ENCODE measurements around the gene ZNF439. TPM values are rescaled to one million over a fixed set of nuclear protein-coding genes. Genes with fewer than 3 reads are reported as not detected.

The ZNF439 gene
- 10 to 100 TPM; 13.8 to 28.2 TPM for total RNA-seq

- Histone ChIP-seq H3K36me3 (peaks cover 7% of the 10 kb centered on the region), H3K4me3 (peak within 1 kb of the TSS; percentile 79), H3K27ac (peak within 1 kb of the TSS; percentile 45 to 54), H3K27me3 (replicated peaks; ENCODE audit: insufficient read depth) (no peaks in the 10 kb centered on the region), H3K4me1 (ENCODE audit: control insufficient read depth in 1 of 2, low read depth in 2 of 2) (peaks cover 0 to 15% of the 10 kb centered on the region in 2 donors), H3K9me3 (peaks cover 5% of the 10 kb centered on the region)
- DNase-seq (ENCODE audit: low spot score): peak; percentile 82
- ATAC-seq (ENCODE audit: insufficient number of reproducible peaks, low FRiP score, low read depth): peak; percentile 69
- no peak for TF ChIP-seq CTCF (IDR thresholded peaks at IDR 0.05)
These were observed at the start of gene ZNF439 for GRCh38 chr19:11848594-11849469. TSS of gene ZNF439 (plus strand) at chr19:11848726. CDS start at chr19:11848868, 142 bp downstream.

- Histone ChIP-seq H3K36me3 (peaks cover 17% of the 10 kb centered on the region), H3K4me1 (ENCODE audit: control insufficient read depth in 1 of 2, low read depth in 2 of 2) (no peaks in the 10 kb centered on the region), H3K4me3 (no peak overlapping the region), H3K9me3 (peaks cover 21% of the 10 kb centered on the region), H3K27ac (no peak overlapping the region), H3K27me3 (replicated peaks; ENCODE audit: insufficient read depth) (no peaks in the 10 kb centered on the region)
- TF ChIP-seq CTCF (IDR thresholded peaks at IDR 0.05): no peak
- ATAC-seq (ENCODE audit: insufficient number of reproducible peaks, low FRiP score, low read depth): no peak
- no peak for DNase-seq (ENCODE audit: low spot score)
These were observed 42.0 kb upstream of the ZNF439 start for GRCh38 chr19:11806354-11807098.

DNA sequence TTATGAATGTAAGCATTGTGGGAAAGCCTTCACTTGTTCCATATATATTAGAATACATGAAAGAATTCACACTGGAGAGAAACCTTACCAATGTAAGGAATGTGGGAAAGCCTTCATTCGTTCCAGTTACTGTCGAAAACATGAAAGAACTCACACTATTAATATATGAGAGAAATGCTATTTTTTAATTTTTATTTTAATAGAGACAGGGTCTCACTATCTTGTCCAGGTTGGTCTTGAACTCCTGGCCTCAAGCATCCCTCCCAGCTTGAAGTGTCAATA lies 41.5 kb upstream of the ZNF439 start:
- Histone ChIP-seq H3K4me3 (no peak overlapping the region), H3K27ac (no peak overlapping the region), H3K4me1 (ENCODE audit: control insufficient read depth in 1 of 2, low read depth in 2 of 2) (no peaks in the 10 kb centered on the region), H3K9me3 (peaks cover 21% of the 10 kb centered on the region), H3K36me3 (peaks cover 17% of the 10 kb centered on the region), H3K27me3 (replicated peaks; ENCODE audit: insufficient read depth) (no peaks in the 10 kb centered on the region)
- no peak for ATAC-seq (ENCODE audit: insufficient number of reproducible peaks, low FRiP score, low read depth)
- no peak for DNase-seq (ENCODE audit: low spot score)
- no peak for TF ChIP-seq CTCF (IDR thresholded peaks at IDR 0.05)

DNA sequence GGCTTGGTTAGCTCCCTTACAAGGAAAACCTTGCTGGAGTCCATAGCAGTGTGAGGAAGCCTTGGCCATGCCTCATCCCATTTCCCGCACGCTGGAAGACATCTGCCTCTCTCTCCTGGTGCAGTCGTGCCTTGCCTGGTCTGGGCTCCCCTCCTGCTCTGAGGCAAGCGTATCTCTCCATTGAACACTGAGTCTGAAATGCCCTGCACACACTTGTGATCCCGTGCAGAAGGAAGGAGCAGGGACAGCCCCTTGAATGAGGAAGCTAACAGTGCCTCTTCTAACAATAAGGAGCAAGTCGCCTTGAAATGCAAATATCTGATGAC lies 34.9 kb upstream of the ZNF439 start:
- peak overlapping the region; percentile 91 for H3K4me3 ChIP-seq
- peaks cover 0 to 17% of the 10 kb centered on the region in 2 donors for H3K4me1 ChIP-seq (ENCODE audit: control insufficient read depth in 1 of 2, low read depth in 2 of 2)
- H3K36me3 ChIP-seq: no peaks in the 10 kb centered on the region
- H3K27ac ChIP-seq: peak overlapping the region; percentile 49 to 86
- H3K9me3 ChIP-seq: no peaks in the 10 kb centered on the region
- TF ChIP-seq CTCF (IDR thresholded peaks at IDR 0.05): no peak
- DNase-seq (ENCODE audit: low spot score): no peak
- no peaks in the 10 kb centered on the region for H3K27me3 ChIP-seq (replicated peaks; ENCODE audit: insufficient read depth)
- ATAC-seq (ENCODE audit: insufficient number of reproducible peaks, low FRiP score, low read depth): peak; percentile 43

- ATAC-seq (ENCODE audit: insufficient number of reproducible peaks, low FRiP score, low read depth): peak; percentile 82
These were observed 34.4 kb upstream of the ZNF439 start, which contains the start of gene ZNF440 for GRCh38 chr19:11814029-11814699. TSS of gene ZNF440 (plus strand) at chr19:11814273. CDS start at chr19:11814448, 175 bp downstream.

More at GRCh38 chr19:11814029-11814699, 34.4 kb upstream of the ZNF439 start, which contains the start of gene ZNF440:
- Histone ChIP-seq H3K27me3 (replicated peaks; ENCODE audit: insufficient read depth) (no peaks in the 10 kb centered on the region), H3K27ac (peak within 1 kb of the TSS; percentile 86 to 93), H3K4me1 (ENCODE audit: control insufficient read depth in 1 of 2, low read depth in 2 of 2) (peaks cover 0 to 17% of the 10 kb centered on the region in 2 donors), H3K9me3 (no peaks in the 10 kb centered on the region), H3K36me3 (no peaks in the 10 kb centered on the region), H3K4me3 (peak within 1 kb of the TSS; percentile 91)
- peak; percentile 84 for DNase-seq (ENCODE audit: low spot score)
- TF ChIP-seq CTCF (IDR thresholded peaks at IDR 0.05): no peak
